Glutamatergic neuron (in vitro differentiated cells): Measurements from ENCODE around the gene FAM200C. TPM values are rescaled to one million over a fixed set of nuclear protein-coding genes. Genes with fewer than 3 reads are reported as not detected.

ENCODE experiments used
- DNase-seq: peaks from one replicate; pipeline ENCODE4 v3.0.0; 2022
- H3K27ac Mint-ChIP-seq: one replicate; pipeline ENCODE4 v1.8.0; 2020; ENCODE audit warnings: mild to moderate bottlenecking, mixed read lengths, inconsistent platforms; ENCODE audit not compliant: unreplicated experiment
- H3K27me3 Mint-ChIP-seq: one replicate; pipeline ENCODE4 v1.8.0; 2020; ENCODE audit warnings: mild to moderate bottlenecking, moderate library complexity, mixed read lengths, inconsistent platforms; ENCODE audit not compliant: unreplicated experiment
- H3K36me3 Mint-ChIP-seq: one replicate; pipeline ENCODE4 v1.8.0; 2020; ENCODE audit warnings: mild to moderate bottlenecking, mixed read lengths, inconsistent platforms; ENCODE audit not compliant: unreplicated experiment
- H3K4me1 Mint-ChIP-seq: one replicate; pipeline ENCODE4 v1.8.0; 2020; ENCODE audit warnings: mild to moderate bottlenecking, low read depth, mixed read lengths, inconsistent platforms; ENCODE audit not compliant: unreplicated experiment
- H3K4me3 Mint-ChIP-seq: one replicate; pipeline ENCODE4 v1.8.0; 2020; ENCODE audit warnings: mild to moderate bottlenecking, mixed read lengths, inconsistent platforms; ENCODE audit not compliant: unreplicated experiment
- H3K9me3 Mint-ChIP-seq: one replicate; pipeline ENCODE4 v1.8.0; 2020; ENCODE audit warnings: mild to moderate bottlenecking, moderate library complexity, mixed read lengths, inconsistent platforms; ENCODE audit not compliant: unreplicated experiment
- total RNA-seq: library from RNA; stranded (reverse); fragmentation: NEBNext Ultra II Directional; extraction: Animal tissue kit (Norgen Biotek cat#: 25700); gene quantifications from one replicate; pipeline ENCODE4 v1.2.1, GENCODE V29; 2021; ENCODE audit not compliant: unreplicated experiment
- TF ChIP-seq, protein P1 (sequence below): fragments of 200-600 bp; sonication (generic); IDR thresholded peaks from one replicate; pipeline ENCODE4 v1.5.0; 2021; ENCODE audit not compliant: partially characterized antibody, unreplicated experiment

Gene FAM200C
- total RNA-seq, 1 donor from 2014 or later: 5.1 TPM

DNA sequence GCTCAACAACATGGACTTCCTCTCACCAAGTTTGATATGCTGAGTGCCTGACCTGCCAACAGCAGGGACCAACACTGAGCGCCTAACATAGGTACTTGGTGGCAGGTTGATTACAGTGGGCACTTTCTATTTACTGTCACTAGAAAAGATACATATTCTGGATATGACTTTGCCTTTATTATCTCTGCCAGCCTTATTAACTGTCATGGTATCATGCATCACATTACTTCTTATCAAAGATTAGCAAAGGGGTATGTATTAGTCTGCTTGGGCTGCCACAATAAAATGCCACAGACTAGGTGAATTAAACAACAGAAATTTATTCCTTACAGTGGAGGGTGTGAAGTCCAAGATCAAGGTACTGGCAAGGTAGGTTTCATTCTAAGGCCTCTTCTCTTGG, 15.2 kb downstream of the FAM200C start:
- Mint-ChIP-seq H3K4me3 (no peak overlapping the region), H3K36me3 (peaks cover 20% of the 10 kb centered on the region), H3K4me1 (peaks cover 12% of the 10 kb centered on the region), H3K9me3 (peaks cover 4% of the 10 kb centered on the region), H3K27ac (no peak overlapping the region), H3K27me3 (no peaks in the 10 kb centered on the region)
- TF ChIP-seq, protein P1, sequence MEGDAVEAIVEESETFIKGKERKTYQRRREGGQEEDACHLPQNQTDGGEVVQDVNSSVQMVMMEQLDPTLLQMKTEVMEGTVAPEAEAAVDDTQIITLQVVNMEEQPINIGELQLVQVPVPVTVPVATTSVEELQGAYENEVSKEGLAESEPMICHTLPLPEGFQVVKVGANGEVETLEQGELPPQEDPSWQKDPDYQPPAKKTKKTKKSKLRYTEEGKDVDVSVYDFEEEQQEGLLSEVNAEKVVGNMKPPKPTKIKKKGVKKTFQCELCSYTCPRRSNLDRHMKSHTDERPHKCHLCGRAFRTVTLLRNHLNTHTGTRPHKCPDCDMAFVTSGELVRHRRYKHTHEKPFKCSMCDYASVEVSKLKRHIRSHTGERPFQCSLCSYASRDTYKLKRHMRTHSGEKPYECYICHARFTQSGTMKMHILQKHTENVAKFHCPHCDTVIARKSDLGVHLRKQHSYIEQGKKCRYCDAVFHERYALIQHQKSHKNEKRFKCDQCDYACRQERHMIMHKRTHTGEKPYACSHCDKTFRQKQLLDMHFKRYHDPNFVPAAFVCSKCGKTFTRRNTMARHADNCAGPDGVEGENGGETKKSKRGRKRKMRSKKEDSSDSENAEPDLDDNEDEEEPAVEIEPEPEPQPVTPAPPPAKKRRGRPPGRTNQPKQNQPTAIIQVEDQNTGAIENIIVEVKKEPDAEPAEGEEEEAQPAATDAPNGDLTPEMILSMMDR: no peak
- no peak for DNase-seq

- peaks cover 12% of the 10 kb centered on the region for H3K4me1 Mint-ChIP-seq
- TF ChIP-seq, protein P1: no peak
- H3K27me3 Mint-ChIP-seq: no peaks in the 10 kb centered on the region
- no peaks in the 10 kb centered on the region for H3K9me3 Mint-ChIP-seq
- H3K27ac Mint-ChIP-seq: no peak overlapping the region
- peaks cover 5% of the 10 kb centered on the region for H3K36me3 Mint-ChIP-seq
- no peak overlapping the region for H3K4me3 Mint-ChIP-seq
- DNase-seq: no peak
Observed at GRCh38 chr5:160382346-160382745, 17.5 kb downstream of the FAM200C start.

DNA sequence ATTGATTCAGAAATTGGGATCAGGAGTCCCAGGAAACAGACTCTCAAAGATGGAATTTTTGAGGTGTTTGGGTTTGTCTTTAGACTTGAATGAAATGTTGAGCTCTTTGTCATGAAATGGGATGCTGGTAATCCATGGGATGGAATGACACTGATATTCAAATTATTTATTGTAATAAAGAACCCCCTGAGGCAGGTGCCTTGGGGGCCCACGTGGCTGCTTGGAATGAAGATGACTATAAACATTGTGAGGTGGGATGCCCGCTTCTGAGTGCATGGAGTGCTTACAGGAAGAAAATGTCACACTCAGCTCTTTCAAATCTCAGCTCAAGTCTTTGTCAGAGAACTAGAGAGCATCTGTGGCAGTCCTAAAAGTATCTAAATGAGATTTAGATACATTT, 19.8 kb downstream of the FAM200C start:
- Mint-ChIP-seq H3K27ac (no peak overlapping the region), H3K9me3 (no peaks in the 10 kb centered on the region), H3K36me3 (no peaks in the 10 kb centered on the region), H3K27me3 (no peaks in the 10 kb centered on the region), H3K4me3 (no peak overlapping the region), H3K4me1 (peaks cover 12% of the 10 kb centered on the region)
- TF ChIP-seq, protein P1: no peak
- DNase-seq: no peak

- Mint-ChIP-seq H3K27me3 (no peaks in the 10 kb centered on the region), H3K4me1 (peaks cover 12% of the 10 kb centered on the region), H3K36me3 (no peaks in the 10 kb centered on the region), H3K27ac (no peak overlapping the region), H3K9me3 (no peaks in the 10 kb centered on the region), H3K4me3 (no peak overlapping the region)
- no peak for DNase-seq
- TF ChIP-seq, protein P1: no peak
Observed at GRCh38 chr5:160379511-160379910, 20.3 kb downstream of the FAM200C start.

GRCh38 chr5:160378330-160378729, 21.5 kb downstream of the FAM200C start:
- Mint-ChIP-seq H3K27me3 (no peaks in the 10 kb centered on the region), H3K9me3 (no peaks in the 10 kb centered on the region), H3K4me1 (peaks cover 12% of the 10 kb centered on the region), H3K4me3 (no peak overlapping the region), H3K27ac (no peak overlapping the region), H3K36me3 (no peaks in the 10 kb centered on the region)
- DNase-seq: no peak
- TF ChIP-seq, protein P1: no peak
